ENCODE results near the gene CD9. TPM values are rescaled to one million over a fixed set of nuclear protein-coding genes. Genes with fewer than 3 reads are reported as not detected.
A peak's percentile ranks its signal among the peaks of the same experiment; 100 is the strongest.

Gene CD9
- polyA plus RNA-seq, 1 donor (not counting 4 experiments of a cell fraction or from before 2014, with no cell fraction given): 1,084 TPM

DNA sequence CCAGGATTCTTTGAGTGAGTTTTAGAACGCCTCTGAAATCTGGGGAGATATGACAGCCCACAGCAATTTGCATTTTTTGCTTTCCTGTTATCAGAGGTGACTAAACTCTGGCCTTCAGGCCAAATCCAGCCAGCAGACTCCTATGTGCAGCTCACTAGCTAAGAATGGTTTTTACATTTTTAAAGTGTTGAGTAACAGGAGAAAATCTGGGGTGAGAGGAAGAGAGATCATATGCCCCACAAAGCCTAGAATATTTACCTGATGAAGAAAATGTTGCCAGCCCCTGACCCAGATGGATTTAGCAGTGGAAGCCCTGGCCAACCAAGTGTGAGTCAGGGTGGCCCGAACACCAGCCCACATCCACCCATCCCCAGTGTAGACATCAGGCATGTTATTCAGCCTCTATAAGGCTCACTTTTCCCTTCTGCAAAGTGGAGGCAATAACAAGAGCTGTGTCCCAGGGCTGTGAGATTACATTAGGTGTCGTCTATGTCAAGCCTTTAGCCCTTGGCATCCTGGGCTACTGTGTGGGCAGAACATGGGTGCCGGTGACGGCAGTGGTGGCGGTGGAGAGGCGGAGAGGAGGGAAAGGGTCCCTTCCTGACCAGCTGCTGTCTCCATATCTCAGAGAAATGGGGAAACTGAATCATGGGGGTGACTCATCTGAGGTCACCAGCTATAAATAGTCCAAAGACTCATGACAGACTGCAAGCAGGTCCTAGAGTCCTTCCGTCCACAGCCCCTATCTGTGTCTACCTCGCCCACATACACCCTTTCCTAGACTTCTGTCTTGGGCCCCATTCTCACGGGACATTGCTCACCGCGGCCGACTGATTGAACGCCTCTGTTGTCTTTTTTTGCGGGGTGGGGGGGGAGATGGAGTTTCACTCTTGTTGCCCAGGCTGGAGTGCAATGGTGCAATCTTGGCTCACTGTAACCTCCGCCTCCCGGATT is 32.6 kb upstream of the CD9 start:
- Histone ChIP-seq H3K27me3 (ENCODE audit: control insufficient read depth, extremely low read depth, insufficient read depth, low read length) (no peaks in the 10 kb centered on the region), H3K9me3 (ENCODE audit: control insufficient read depth, low read depth, low read length) (no peaks in the 10 kb centered on the region), H3K36me3 (ENCODE audit: control insufficient read depth in 2 of 2, extremely low read depth in 1 of 2, insufficient read depth in 2 of 2, low read length in 2 of 2) (no peaks in the 10 kb centered on the region), H3K4me3 (ENCODE audit: control insufficient read depth in 2 of 3, extremely low read depth in 1 of 3, insufficient read depth in 2 of 3, low read depth in 1 of 3, low read length in 3 of 3) (no peak overlapping the region), H3K27ac (ENCODE audit: control insufficient read depth, insufficient read depth, low read length) (peak overlapping the region; percentile 86), H2AFZ (ENCODE audit: control insufficient read depth, low read length) (peak overlapping the region; percentile 68), H3K4me1 (ENCODE audit: control insufficient read depth, extremely low read depth, insufficient read depth, low read length) (peaks cover 17% of the 10 kb centered on the region), H4K20me1 (ENCODE audit: control insufficient read depth, extremely low read depth, insufficient read depth, low read length) (no peaks in the 10 kb centered on the region), H3K79me2 (ENCODE audit: control insufficient read depth, insufficient read depth, low read length) (no peaks in the 10 kb centered on the region), H3K9me1 (ENCODE audit: control insufficient read depth, extremely low read depth, insufficient read depth, low read length) (peaks cover 3% of the 10 kb centered on the region), H3K9ac (ENCODE audit: control insufficient read depth, extremely low read depth, insufficient read depth, low read length) (peak overlapping the region; percentile 63), H3K4me2 (ENCODE audit: control insufficient read depth, extremely low read depth, insufficient read depth, low read depth, low read length) (peak overlapping the region; percentile 61)
- TF ChIP-seq, protein P1, sequence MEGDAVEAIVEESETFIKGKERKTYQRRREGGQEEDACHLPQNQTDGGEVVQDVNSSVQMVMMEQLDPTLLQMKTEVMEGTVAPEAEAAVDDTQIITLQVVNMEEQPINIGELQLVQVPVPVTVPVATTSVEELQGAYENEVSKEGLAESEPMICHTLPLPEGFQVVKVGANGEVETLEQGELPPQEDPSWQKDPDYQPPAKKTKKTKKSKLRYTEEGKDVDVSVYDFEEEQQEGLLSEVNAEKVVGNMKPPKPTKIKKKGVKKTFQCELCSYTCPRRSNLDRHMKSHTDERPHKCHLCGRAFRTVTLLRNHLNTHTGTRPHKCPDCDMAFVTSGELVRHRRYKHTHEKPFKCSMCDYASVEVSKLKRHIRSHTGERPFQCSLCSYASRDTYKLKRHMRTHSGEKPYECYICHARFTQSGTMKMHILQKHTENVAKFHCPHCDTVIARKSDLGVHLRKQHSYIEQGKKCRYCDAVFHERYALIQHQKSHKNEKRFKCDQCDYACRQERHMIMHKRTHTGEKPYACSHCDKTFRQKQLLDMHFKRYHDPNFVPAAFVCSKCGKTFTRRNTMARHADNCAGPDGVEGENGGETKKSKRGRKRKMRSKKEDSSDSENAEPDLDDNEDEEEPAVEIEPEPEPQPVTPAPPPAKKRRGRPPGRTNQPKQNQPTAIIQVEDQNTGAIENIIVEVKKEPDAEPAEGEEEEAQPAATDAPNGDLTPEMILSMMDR (optimal IDR thresholded peaks at IDR 0.05 in 1 of 3, IDR thresholded peaks at IDR 0.05 in 1 of 3, conservative IDR thresholded peaks at IDR 0.05 in 1 of 3; ENCODE audit: extremely low read depth in 1 of 3, insufficient read depth in 2 of 3, low read length in 3 of 3): no peak
- TF ChIP-seq EZH2 (IDR thresholded peaks at IDR 0.05; ENCODE audit: low read length): no peak
- DNase-seq (ENCODE audit: low read depth, low spot score) (peak; percentile 58), FAIRE-seq (peak; percentile 86)
- dilution Hi-C loops (cut with MboI; ENCODE audit: extremely low pct_ligation_motif_present, low sequenced_read_pairs): no loop called here

DNA sequence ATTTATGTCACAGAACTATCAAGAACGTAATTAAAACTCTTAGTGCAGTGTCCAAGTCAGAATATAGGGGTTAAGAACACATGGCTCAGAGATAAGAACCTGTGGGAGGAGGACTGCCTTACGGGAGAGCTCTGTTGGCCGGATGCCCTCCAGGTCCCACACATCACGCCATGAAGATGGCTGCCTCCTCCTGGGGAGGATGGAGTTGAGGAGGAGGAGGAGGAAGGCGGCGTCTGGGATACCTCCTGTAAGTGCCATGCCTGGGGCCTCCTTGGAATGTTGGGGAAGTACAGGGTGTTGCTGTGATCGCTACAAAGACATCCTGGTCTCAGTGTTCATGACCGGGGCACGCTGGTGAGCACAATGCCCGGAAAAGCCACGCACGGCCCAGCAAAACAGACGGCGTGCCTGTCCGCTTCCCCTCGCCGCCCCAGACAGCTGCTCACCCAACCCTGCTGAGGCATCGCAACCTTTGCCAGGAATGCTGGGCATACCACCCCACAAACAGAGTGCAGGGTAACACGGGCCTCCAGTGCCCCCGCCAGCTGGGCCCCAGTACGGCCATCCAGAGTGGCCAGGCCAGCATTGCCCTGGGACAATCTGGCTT is 28.7 kb upstream of the CD9 start:
- H3K4me1 ChIP-seq (ENCODE audit: control insufficient read depth, extremely low read depth, insufficient read depth, low read length): peaks cover 17% of the 10 kb centered on the region
- FAIRE-seq (no peak), DNase-seq (ENCODE audit: low read depth, low spot score) (no peak)
- peaks cover 8% of the 10 kb centered on the region for H3K27me3 ChIP-seq (ENCODE audit: control insufficient read depth, extremely low read depth, insufficient read depth, low read length)
- H3K4me3 ChIP-seq (ENCODE audit: control insufficient read depth in 2 of 3, extremely low read depth in 1 of 3, insufficient read depth in 2 of 3, low read depth in 1 of 3, low read length in 3 of 3): no peak overlapping the region
- H2AFZ ChIP-seq (ENCODE audit: control insufficient read depth, low read length): no peak overlapping the region
- H3K36me3 ChIP-seq (ENCODE audit: control insufficient read depth in 2 of 2, extremely low read depth in 1 of 2, insufficient read depth in 2 of 2, low read length in 2 of 2): no peaks in the 10 kb centered on the region
- H3K27ac ChIP-seq (ENCODE audit: control insufficient read depth, insufficient read depth, low read length): no peak overlapping the region
- TF ChIP-seq, protein P1 (optimal IDR thresholded peaks at IDR 0.05 in 1 of 3, IDR thresholded peaks at IDR 0.05 in 1 of 3, conservative IDR thresholded peaks at IDR 0.05 in 1 of 3; ENCODE audit: extremely low read depth in 1 of 3, insufficient read depth in 2 of 3, low read length in 3 of 3): no peak
- TF ChIP-seq EZH2 (IDR thresholded peaks at IDR 0.05; ENCODE audit: low read length): no peak
- dilution Hi-C loops (cut with MboI; ENCODE audit: extremely low pct_ligation_motif_present, low sequenced_read_pairs): no loop called here
- no peaks in the 10 kb centered on the region for H4K20me1 ChIP-seq (ENCODE audit: control insufficient read depth, extremely low read depth, insufficient read depth, low read length)
- no peaks in the 10 kb centered on the region for H3K9me3 ChIP-seq (ENCODE audit: control insufficient read depth, low read depth, low read length)
- no peak overlapping the region for H3K4me2 ChIP-seq (ENCODE audit: control insufficient read depth, extremely low read depth, insufficient read depth, low read depth, low read length)
- H3K9me1 ChIP-seq (ENCODE audit: control insufficient read depth, extremely low read depth, insufficient read depth, low read length): peaks cover 3% of the 10 kb centered on the region
- H3K9ac ChIP-seq (ENCODE audit: control insufficient read depth, extremely low read depth, insufficient read depth, low read length): no peak overlapping the region
- no peaks in the 10 kb centered on the region for H3K79me2 ChIP-seq (ENCODE audit: control insufficient read depth, insufficient read depth, low read length)
